LNCaP clone FGC (cell line): ENCODE results near the gene MYOM3.

Experiments used
- DNase-seq: peaks from one replicate; pipeline ENCODE4 v3.0.0-alpha.2; 2011; ENCODE audit warnings: low read depth
- H3K4me3 ChIP-seq: 2 replicates; pipeline ENCODE4 v1.5.1; 2011; ENCODE audit warnings: mild to moderate bottlenecking, low read depth, low read length, control low read depth
- TF ChIP-seq, protein P1 (sequence below): IDR thresholded peaks from 2 replicates; pipeline ENCODE4 v1.5.1; 2012; ENCODE audit warnings: mild to moderate bottlenecking; ENCODE audit not compliant: control insufficient read depth, insufficient read depth; ENCODE audit errors: extremely low read depth

The MYOM3 gene

GRCh38 chr1:24117132-24117531 lies 5.2 kb upstream of the MYOM3 start:
- DNase-seq: no peak
- TF ChIP-seq, protein P1, sequence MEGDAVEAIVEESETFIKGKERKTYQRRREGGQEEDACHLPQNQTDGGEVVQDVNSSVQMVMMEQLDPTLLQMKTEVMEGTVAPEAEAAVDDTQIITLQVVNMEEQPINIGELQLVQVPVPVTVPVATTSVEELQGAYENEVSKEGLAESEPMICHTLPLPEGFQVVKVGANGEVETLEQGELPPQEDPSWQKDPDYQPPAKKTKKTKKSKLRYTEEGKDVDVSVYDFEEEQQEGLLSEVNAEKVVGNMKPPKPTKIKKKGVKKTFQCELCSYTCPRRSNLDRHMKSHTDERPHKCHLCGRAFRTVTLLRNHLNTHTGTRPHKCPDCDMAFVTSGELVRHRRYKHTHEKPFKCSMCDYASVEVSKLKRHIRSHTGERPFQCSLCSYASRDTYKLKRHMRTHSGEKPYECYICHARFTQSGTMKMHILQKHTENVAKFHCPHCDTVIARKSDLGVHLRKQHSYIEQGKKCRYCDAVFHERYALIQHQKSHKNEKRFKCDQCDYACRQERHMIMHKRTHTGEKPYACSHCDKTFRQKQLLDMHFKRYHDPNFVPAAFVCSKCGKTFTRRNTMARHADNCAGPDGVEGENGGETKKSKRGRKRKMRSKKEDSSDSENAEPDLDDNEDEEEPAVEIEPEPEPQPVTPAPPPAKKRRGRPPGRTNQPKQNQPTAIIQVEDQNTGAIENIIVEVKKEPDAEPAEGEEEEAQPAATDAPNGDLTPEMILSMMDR: no peak
- H3K4me3 ChIP-seq: no peak overlapping the region

GRCh38 chr1:24114753-24115152 lies 2.8 kb upstream of the MYOM3 start:
- DNase-seq: no peak
- H3K4me3 ChIP-seq: no peak overlapping the region
- TF ChIP-seq, protein P1: no peak

GRCh38 chr1:24113641-24114033 lies 1.7 kb upstream of the MYOM3 start:
- no peak for DNase-seq
- H3K4me3 ChIP-seq: no peak overlapping the region
- TF ChIP-seq, protein P1: no peak

GRCh38 chr1:24111262-24111995 lies 506 bp downstream of the MYOM3 start:
- TF ChIP-seq, protein P1: no peak
- no peak for DNase-seq
- no peak overlapping the region for H3K4me3 ChIP-seq

DNA sequence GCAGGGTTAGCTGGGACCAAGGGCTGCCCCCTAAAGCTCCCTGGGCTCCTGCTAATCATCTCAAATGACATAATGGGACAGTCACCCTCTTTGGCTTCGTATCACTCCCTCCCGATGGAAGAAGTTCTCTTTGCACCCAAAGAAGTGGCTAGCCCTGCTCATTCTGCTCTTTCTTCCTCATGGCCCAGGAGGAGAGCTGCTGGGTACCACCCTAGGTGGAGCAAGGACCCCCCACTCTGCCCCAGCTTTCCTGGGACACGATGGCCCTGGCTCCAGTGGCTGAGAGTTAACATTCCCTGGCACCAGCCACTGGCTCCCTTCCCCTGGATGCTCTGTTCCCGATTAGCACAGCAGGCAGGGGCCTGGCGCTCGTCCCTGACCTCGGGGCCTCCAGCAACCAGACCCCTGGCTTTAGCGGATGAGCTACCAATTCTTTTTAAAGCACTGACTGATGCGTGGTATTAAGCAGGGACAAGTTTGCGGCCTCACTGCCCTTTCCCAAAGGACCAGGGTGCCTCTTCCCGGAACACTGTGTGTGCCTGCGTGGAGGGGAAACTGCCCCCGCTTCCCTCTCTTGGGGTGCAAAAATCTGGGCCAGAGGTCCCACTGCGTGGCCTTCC lies 1.2 kb downstream of the MYOM3 start:
- DNase-seq: no peak
- H3K4me3 ChIP-seq: no peak overlapping the region
- TF ChIP-seq, protein P1: no peak

GRCh38 chr1:24109686-24110475 lies 2.1 kb downstream of the MYOM3 start:
- no peak for DNase-seq
- H3K4me3 ChIP-seq: no peak overlapping the region
- TF ChIP-seq, protein P1: no peak
